ENCODE results near the gene SETD7. TPM values are rescaled to one million over a fixed set of nuclear protein-coding genes. Genes with fewer than 3 reads are reported as not detected.

The SETD7 gene
- total and polyA plus RNA-seq, 2 experiments from 2014 or later, result 1.1 to 4.2 TPM

DNA sequence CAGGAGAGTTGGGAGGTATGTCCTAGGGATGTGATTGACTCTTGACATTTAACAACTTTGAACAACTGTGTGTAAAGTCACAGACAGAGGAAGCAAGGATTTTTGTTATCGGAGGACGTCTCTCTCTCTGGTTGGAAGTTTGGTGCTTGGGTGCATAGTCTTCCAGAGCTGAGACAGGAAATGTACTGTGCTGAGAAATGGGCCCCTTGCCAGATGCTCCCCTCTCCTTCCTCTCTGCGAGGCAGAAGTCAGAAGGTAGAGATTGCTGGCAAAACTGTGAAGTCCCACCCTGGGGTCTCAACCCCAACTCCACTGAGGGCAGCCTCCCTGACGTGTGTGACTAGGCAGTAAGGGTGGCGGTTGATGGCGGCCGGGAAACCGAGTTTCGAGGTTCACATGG lies 49.2 kb downstream of the SETD7 start:
- no peak for ATAC-seq
- no peaks in the 10 kb centered on the region for H3K9me2 ChIP-seq (ENCODE audit: insufficient read depth)
- H3K79me2 ChIP-seq (replicated peaks; ENCODE audit: insufficient read depth), result no peaks in the 10 kb centered on the region
- H3K4me2 ChIP-seq, result no peak overlapping the region
- H2AFZ ChIP-seq, result no peak overlapping the region
- Mint-ChIP-seq H3K27me3 (ENCODE audit: insufficient read depth, low read depth, poor library complexity) (peaks cover 10% of the 10 kb centered on the region), H3K36me3 (ENCODE audit: low read depth) (no peaks in the 10 kb centered on the region), H3K9me3 (no peaks in the 10 kb centered on the region), H3K27ac (no peak overlapping the region), H3K4me3 (no peak overlapping the region), H3K4me1 (peaks cover 30% of the 10 kb centered on the region)
- TF ChIP-seq, protein P1, sequence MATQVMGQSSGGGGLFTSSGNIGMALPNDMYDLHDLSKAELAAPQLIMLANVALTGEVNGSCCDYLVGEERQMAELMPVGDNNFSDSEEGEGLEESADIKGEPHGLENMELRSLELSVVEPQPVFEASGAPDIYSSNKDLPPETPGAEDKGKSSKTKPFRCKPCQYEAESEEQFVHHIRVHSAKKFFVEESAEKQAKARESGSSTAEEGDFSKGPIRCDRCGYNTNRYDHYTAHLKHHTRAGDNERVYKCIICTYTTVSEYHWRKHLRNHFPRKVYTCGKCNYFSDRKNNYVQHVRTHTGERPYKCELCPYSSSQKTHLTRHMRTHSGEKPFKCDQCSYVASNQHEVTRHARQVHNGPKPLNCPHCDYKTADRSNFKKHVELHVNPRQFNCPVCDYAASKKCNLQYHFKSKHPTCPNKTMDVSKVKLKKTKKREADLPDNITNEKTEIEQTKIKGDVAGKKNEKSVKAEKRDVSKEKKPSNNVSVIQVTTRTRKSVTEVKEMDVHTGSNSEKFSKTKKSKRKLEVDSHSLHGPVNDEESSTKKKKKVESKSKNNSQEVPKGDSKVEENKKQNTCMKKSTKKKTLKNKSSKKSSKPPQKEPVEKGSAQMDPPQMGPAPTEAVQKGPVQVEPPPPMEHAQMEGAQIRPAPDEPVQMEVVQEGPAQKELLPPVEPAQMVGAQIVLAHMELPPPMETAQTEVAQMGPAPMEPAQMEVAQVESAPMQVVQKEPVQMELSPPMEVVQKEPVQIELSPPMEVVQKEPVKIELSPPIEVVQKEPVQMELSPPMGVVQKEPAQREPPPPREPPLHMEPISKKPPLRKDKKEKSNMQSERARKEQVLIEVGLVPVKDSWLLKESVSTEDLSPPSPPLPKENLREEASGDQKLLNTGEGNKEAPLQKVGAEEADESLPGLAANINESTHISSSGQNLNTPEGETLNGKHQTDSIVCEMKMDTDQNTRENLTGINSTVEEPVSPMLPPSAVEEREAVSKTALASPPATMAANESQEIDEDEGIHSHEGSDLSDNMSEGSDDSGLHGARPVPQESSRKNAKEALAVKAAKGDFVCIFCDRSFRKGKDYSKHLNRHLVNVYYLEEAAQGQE (IDR thresholded peaks at IDR 0.05; ENCODE audit: unreplicated experiment), result no peak
- TF ChIP-seq POLR2AphosphoS5 (IDR thresholded peaks at IDR 0.05; ENCODE audit: low read depth) (no peak), NANOG (IDR thresholded peaks at IDR 0.05; ENCODE audit: borderline replicate concordance) (no peak), EZH2 (IDR thresholded peaks at IDR 0.05; ENCODE audit: low read depth, unreplicated experiment) (no peak), EZH2phosphoT487 (IDR thresholded peaks at IDR 0.05; ENCODE audit: unreplicated experiment) (no peak), ZNF331 (CRISPR knock-in tag; IDR thresholded peaks at IDR 0.05; ENCODE audit: low read depth) (no peak), JUNB (IDR thresholded peaks at IDR 0.05; ENCODE audit: unreplicated experiment) (no peak), CREB1 (CRISPR knock-in tag; IDR thresholded peaks at IDR 0.05; ENCODE audit: low read depth) (no peak), STAT1 (IDR thresholded peaks at IDR 0.05; ENCODE audit: unreplicated experiment) (no peak), ZNF114 (CRISPR knock-in tag; IDR thresholded peaks at IDR 0.05) (no peak)
- TF ChIP-seq, protein P2, sequence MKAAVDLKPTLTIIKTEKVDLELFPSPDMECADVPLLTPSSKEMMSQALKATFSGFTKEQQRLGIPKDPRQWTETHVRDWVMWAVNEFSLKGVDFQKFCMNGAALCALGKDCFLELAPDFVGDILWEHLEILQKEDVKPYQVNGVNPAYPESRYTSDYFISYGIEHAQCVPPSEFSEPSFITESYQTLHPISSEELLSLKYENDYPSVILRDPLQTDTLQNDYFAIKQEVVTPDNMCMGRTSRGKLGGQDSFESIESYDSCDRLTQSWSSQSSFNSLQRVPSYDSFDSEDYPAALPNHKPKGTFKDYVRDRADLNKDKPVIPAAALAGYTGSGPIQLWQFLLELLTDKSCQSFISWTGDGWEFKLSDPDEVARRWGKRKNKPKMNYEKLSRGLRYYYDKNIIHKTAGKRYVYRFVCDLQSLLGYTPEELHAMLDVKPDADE (IDR thresholded peaks at IDR 0.05), result no peak
- TF ChIP-seq, protein P3, sequence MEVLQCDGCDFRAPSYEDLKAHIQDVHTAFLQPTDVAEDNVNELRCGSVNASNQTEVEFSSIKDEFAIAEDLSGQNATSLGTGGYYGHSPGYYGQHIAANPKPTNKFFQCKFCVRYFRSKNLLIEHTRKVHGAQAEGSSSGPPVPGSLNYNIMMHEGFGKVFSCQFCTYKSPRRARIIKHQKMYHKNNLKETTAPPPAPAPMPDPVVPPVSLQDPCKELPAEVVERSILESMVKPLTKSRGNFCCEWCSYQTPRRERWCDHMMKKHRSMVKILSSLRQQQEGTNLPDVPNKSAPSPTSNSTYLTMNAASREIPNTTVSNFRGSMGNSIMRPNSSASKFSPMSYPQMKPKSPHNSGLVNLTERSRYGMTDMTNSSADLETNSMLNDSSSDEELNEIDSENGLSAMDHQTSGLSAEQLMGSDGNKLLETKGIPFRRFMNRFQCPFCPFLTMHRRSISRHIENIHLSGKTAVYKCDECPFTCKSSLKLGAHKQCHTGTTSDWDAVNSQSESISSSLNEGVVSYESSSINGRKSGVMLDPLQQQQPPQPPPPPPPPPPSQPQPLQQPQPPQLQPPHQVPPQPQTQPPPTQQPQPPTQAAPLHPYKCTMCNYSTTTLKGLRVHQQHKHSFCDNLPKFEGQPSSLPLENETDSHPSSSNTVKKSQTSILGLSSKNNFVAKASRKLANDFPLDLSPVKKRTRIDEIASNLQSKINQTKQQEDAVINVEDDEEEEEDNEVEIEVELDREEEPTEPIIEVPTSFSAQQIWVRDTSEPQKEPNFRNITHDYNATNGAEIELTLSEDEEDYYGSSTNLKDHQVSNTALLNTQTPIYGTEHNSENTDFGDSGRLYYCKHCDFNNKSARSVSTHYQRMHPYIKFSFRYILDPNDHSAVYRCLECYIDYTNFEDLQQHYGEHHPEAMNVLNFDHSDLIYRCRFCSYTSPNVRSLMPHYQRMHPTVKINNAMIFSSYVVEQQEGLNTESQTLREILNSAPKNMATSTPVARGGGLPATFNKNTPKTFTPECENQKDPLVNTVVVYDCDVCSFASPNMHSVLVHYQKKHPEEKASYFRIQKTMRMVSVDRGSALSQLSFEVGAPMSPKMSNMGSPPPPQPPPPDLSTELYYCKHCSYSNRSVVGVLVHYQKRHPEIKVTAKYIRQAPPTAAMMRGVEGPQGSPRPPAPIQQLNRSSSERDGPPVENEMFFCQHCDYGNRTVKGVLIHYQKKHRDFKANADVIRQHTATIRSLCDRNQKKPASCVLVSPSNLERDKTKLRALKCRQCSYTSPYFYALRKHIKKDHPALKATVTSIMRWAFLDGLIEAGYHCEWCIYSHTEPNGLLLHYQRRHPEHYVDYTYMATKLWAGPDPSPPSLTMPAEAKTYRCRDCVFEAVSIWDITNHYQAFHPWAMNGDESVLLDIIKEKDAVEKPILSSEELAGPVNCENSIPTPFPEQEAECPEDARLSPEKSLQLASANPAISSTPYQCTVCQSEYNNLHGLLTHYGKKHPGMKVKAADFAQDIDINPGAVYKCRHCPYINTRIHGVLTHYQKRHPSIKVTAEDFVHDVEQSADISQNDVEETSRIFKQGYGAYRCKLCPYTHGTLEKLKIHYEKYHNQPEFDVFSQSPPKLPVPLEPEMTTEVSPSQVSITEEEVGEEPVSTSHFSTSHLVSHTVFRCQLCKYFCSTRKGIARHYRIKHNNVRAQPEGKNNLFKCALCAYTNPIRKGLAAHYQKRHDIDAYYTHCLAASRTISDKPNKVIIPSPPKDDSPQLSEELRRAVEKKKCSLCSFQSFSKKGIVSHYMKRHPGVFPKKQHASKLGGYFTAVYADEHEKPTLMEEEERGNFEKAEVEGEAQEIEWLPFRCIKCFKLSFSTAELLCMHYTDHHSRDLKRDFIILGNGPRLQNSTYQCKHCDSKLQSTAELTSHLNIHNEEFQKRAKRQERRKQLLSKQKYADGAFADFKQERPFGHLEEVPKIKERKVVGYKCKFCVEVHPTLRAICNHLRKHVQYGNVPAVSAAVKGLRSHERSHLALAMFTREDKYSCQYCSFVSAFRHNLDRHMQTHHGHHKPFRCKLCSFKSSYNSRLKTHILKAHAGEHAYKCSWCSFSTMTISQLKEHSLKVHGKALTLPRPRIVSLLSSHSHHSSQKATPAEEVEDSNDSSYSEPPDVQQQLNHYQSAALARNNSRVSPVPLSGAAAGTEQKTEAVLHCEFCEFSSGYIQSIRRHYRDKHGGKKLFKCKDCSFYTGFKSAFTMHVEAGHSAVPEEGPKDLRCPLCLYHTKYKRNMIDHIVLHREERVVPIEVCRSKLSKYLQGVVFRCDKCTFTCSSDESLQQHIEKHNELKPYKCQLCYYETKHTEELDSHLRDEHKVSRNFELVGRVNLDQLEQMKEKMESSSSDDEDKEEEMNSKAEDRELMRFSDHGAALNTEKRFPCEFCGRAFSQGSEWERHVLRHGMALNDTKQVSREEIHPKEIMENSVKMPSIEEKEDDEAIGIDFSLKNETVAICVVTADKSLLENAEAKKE (CRISPR knock-in tag; IDR thresholded peaks at IDR 0.05), result no peak
- TF ChIP-seq, protein P4, sequence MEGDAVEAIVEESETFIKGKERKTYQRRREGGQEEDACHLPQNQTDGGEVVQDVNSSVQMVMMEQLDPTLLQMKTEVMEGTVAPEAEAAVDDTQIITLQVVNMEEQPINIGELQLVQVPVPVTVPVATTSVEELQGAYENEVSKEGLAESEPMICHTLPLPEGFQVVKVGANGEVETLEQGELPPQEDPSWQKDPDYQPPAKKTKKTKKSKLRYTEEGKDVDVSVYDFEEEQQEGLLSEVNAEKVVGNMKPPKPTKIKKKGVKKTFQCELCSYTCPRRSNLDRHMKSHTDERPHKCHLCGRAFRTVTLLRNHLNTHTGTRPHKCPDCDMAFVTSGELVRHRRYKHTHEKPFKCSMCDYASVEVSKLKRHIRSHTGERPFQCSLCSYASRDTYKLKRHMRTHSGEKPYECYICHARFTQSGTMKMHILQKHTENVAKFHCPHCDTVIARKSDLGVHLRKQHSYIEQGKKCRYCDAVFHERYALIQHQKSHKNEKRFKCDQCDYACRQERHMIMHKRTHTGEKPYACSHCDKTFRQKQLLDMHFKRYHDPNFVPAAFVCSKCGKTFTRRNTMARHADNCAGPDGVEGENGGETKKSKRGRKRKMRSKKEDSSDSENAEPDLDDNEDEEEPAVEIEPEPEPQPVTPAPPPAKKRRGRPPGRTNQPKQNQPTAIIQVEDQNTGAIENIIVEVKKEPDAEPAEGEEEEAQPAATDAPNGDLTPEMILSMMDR (conservative IDR thresholded peaks at IDR 0.05; ENCODE audit: low read depth in 2 of 2), result no peak
- no peak for DNase-seq (ENCODE audit: low spot score)
- H3K4me1 ChIP-seq (ENCODE audit: insufficient read depth), result peaks cover 3% of the 10 kb centered on the region; the same call in 1 of the 2 replicates
- H3K36me3 ChIP-seq (ENCODE audit: insufficient read depth), result no peaks in the 10 kb centered on the region
- H3K4me3 ChIP-seq, result no peak overlapping the region
- no peak overlapping the region for H3K27ac ChIP-seq (ENCODE audit: low read depth)
- H4K20me1 ChIP-seq (replicated peaks; ENCODE audit: insufficient read depth), result no peaks in the 10 kb centered on the region
- H3K27me3 ChIP-seq (ENCODE audit: insufficient read depth), result no peaks in the 10 kb centered on the region
- no peaks in the 10 kb centered on the region for H3F3A ChIP-seq (replicated peaks; ENCODE audit: low read depth)
